Kidney epithelial cell (primary cell): ENCODE data around the gene TGFBR2. TPM values are rescaled to one million over a fixed set of nuclear protein-coding genes. Genes with fewer than 3 reads are reported as not detected.

Experiments
- DNase-seq: peaks from one replicate; pipeline ENCODE4 v3.0.0-alpha.2; 2010; ENCODE audit warnings: low read depth
- H3K27me3 ChIP-seq: 2 replicates; pipeline ENCODE4 v1.6.0; 2011; ENCODE audit warnings: low read length; ENCODE audit not compliant: control insufficient read depth, insufficient read depth
- H3K36me3 ChIP-seq: 2 replicates; pipeline ENCODE4 v1.5.1; 2011; ENCODE audit warnings: low read length; ENCODE audit not compliant: control insufficient read depth, insufficient read depth
- H3K4me3 ChIP-seq: 2 replicates; pipeline ENCODE4 v1.5.1; 2011; ENCODE audit warnings: low read depth, mild to moderate bottlenecking, control low read depth, low read length
- total RNA-seq: library from RNA; depleted of rRNA; stranded (reverse); fragments of >200 nt; gene quantifications from 2 replicates; pipeline ENCODE4 v1.2.3, GENCODE V29; 2015
- TF ChIP-seq, protein P1 (sequence below): IDR thresholded peaks from 2 replicates; pipeline ENCODE4 v1.5.1; 2011; ENCODE audit warnings: mild to moderate bottlenecking, moderate library complexity, low read length, control low read depth, inconsistent platforms; ENCODE audit not compliant: insufficient read depth, poor library complexity, severe bottlenecking

TGFBR2 gene
- total RNA-seq, 1 donor from 2014 or later = 33.4 TPM

DNA sequence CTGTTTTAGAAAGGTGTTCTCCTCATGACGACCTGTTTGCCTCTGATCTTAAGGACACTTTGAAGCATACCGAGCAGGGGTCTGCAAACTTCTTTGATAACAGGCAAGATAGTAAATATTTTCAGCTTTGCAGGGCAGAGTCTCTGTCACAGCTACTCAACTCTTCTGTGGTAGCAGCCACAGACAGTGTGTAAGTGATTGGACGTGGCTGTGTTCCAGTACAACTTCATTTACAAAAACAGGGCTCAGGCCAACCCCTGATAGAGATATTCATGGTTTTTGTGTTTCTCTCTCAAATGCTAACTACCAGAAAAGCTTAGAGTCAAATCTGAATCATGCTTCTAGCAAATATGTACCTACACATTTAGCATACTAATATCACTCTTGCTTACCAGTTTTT is 51.5 kb downstream of the TGFBR2 start:
- no peak for DNase-seq
- peaks cover 5% of the 10 kb centered on the region for H3K36me3 ChIP-seq
- H3K27me3 ChIP-seq = no peaks in the 10 kb centered on the region
- TF ChIP-seq, protein P1, sequence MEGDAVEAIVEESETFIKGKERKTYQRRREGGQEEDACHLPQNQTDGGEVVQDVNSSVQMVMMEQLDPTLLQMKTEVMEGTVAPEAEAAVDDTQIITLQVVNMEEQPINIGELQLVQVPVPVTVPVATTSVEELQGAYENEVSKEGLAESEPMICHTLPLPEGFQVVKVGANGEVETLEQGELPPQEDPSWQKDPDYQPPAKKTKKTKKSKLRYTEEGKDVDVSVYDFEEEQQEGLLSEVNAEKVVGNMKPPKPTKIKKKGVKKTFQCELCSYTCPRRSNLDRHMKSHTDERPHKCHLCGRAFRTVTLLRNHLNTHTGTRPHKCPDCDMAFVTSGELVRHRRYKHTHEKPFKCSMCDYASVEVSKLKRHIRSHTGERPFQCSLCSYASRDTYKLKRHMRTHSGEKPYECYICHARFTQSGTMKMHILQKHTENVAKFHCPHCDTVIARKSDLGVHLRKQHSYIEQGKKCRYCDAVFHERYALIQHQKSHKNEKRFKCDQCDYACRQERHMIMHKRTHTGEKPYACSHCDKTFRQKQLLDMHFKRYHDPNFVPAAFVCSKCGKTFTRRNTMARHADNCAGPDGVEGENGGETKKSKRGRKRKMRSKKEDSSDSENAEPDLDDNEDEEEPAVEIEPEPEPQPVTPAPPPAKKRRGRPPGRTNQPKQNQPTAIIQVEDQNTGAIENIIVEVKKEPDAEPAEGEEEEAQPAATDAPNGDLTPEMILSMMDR = no peak
- H3K4me3 ChIP-seq = no peak overlapping the region

DNA sequence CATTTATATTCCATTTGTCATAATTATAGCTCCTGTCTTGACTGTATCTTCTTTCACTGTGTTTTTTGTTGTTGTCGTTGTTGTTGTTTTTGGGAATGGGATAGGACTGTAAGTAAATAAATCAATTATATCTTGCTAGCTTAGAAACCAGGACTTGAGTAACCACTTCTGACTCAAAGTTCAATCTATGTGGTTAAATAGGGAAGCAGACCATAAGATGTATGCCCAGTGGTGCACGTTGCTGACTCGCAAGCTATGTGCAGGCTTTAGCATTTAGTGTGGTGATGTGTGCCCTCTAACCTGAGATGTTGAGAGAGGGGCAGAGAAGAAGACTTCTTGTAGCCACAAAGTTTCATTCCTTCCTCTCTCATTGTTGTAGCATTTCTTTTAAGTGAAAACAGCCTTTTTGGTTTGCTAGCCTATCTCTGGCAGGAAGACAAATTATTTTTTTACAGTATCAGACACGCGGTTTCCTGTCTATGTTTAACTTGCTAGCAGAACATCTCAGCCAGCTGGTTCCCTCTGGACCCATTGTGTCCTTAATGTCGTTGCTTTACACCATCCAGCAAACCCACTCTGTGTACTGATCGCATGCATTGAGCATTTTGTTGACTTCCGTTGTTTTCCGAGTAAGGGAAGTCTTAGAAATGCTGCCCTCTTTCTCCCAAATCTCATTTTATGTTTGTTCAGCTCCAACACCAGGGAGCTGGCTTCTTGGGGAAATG is 52.1 kb downstream of the TGFBR2 start:
- no peaks in the 10 kb centered on the region for H3K27me3 ChIP-seq
- peaks cover 5% of the 10 kb centered on the region for H3K36me3 ChIP-seq
- no peak for DNase-seq
- TF ChIP-seq, protein P1 = no peak
- no peak overlapping the region for H3K4me3 ChIP-seq

DNA sequence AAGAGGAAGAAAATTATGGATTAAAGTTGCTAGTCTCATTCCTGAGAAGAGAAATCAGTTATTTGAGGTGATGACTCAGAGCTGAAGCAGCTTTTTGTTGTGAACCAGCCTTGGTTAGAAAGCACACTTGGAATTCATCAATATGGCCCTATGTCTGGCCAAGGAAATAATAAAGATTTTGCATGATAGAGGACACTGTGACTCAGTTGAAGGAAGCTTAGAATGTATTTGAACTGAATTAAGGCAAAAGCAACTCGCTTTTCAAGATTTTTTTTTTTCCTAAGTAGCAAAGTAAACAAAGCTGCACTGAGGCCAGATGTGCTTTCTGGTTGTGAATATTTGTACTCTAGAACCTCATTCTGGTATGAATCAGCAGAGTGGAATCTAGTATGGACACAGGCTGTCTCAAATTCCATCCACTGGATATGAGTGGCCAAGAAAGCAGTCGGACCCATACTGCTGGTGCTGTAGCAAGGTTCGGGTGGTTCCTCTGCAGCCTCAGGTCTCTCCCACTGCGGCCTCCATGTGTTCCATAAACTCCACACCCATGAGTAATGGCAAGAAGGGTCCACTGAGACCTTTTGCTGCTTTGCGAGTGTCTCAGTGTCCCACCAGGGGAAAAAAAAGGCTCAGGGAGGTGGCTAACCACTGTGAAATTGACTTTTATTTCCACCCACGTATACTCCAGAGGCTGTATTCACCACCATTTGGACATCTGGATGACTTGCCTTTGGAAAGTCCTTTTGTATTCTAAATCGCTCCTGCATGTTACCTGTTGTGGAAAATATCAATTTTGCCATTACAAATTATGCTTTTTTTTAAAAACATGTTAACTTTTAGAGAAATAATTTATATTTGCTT is 53.1 kb downstream of the TGFBR2 start:
- H3K36me3 ChIP-seq = peaks cover 5% of the 10 kb centered on the region
- TF ChIP-seq, protein P1 = no peak
- no peaks in the 10 kb centered on the region for H3K27me3 ChIP-seq
- peak; percentile 85 for DNase-seq
- H3K4me3 ChIP-seq = no peak overlapping the region

DNA sequence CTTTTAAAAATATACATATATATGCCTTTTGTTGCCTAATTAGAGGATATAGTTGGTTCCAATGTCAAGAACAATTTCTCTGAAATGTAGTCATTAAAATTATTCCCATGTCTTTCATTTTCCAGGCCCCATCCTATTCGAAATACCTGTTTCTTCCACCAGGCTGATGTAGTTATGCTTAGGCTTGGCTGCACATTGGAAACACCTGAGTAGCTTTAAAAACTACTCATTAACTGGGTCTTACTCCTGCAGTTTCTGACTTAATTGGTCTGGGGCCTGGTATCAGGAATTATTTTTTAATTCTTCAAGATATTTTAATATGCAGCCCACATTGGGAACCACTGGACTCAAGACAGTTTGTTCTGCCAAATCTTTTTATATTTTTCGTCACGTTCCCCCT is 53.7 kb downstream of the TGFBR2 start:
- H3K36me3 ChIP-seq = peaks cover 4% of the 10 kb centered on the region
- no peak overlapping the region for H3K4me3 ChIP-seq
- H3K27me3 ChIP-seq = no peaks in the 10 kb centered on the region
- TF ChIP-seq, protein P1 = no peak
- DNase-seq = no peak

DNA sequence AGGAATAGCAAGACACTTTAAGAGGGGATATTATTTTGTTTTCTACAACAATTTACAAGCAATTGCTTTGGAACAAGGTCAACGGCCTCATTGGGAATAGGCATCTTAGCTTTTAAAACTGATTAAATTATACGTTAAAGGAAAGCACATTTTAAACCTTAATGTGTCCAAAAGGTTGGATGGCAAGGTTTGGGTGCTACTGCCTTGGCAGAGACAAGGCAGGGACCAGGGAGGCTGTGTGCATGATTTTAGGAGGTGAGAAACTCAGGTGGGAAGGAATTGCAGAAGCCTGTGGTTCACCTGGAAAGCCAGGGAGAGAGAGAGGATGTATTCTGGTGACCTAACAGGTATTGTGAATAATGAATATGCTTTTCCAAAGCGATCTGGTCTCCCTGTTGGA is 54.3 kb downstream of the TGFBR2 start:
- DNase-seq = no peak
- TF ChIP-seq, protein P1 = no peak
- H3K27me3 ChIP-seq = no peaks in the 10 kb centered on the region
- H3K36me3 ChIP-seq = peaks cover 4% of the 10 kb centered on the region
- no peak overlapping the region for H3K4me3 ChIP-seq
